Keratinocyte (primary cell): Measurements from ENCODE around the gene ZNF587B. TPM values are rescaled to one million over a fixed set of nuclear protein-coding genes. Genes with fewer than 3 reads are reported as not detected.

ENCODE experiments used
- DNase-seq: peaks from one replicate; pipeline ENCODE4 v3.0.0-alpha.2; 2011; ENCODE audit warnings: low read depth, missing footprints, low spot score
- FAIRE-seq: peaks from 2 replicates; lab custom pipeline; 2011; peaks lifted over from hg19 to GRCh38; lab: Jason Lieb, UNC
- H2AFZ ChIP-seq: 2 replicates; pipeline ENCODE4 v1.6.0; 2012; ENCODE audit warnings: low read length, control low read depth, inconsistent platforms; ENCODE audit not compliant: control insufficient read depth
- H3K27ac ChIP-seq: 2 replicates; pipeline ENCODE4 v1.5.1; 2011; ENCODE audit warnings: low read length; ENCODE audit not compliant: control insufficient read depth, insufficient read depth
- H3K27me3 ChIP-seq: 3 replicates; pipeline ENCODE4 v1.6.0; 2011; ENCODE audit warnings: low read length; ENCODE audit not compliant: control insufficient read depth, insufficient read depth; ENCODE audit errors: extremely low read depth
- H3K36me3 ChIP-seq, 2 experiments: 2 replicates in 1 of 2; 3 replicates in 1 of 2; pipeline ENCODE4 v1.5.1; 2011; ENCODE audit warnings: low read length in 2 of 2, mild to moderate bottlenecking in 1 of 2; ENCODE audit not compliant: control insufficient read depth in 2 of 2, insufficient read depth in 2 of 2; ENCODE audit errors: extremely low read depth in 1 of 2
- H3K4me1 ChIP-seq: 3 replicates; pipeline ENCODE4 v1.5.1; 2011; ENCODE audit warnings: low read length; ENCODE audit not compliant: control insufficient read depth, insufficient read depth; ENCODE audit errors: extremely low read depth
- H3K4me2 ChIP-seq: 3 replicates; pipeline ENCODE4 v1.6.0; 2011; ENCODE audit warnings: low read depth, low read length; ENCODE audit not compliant: control insufficient read depth, insufficient read depth; ENCODE audit errors: extremely low read depth
- H3K4me3 ChIP-seq, 3 experiments: fragments of 200-600 bp in 1 of 3; sonication (generic) in 1 of 3; 2 replicates in 2 of 3; 3 replicates in 1 of 3; pipeline ENCODE4 v1.5.1; 2011 to 2016; ENCODE audit warnings: low read length in 3 of 3, mild to moderate bottlenecking in 3 of 3, control low read depth in 2 of 3, inconsistent platforms in 1 of 3, low read depth in 1 of 3, mixed read lengths in 1 of 3, mixed run types in 1 of 3, moderate library complexity in 1 of 3; ENCODE audit not compliant: control insufficient read depth in 2 of 3, insufficient read depth in 2 of 3; ENCODE audit errors: extremely low read depth in 1 of 3
- H3K79me2 ChIP-seq: 2 replicates; pipeline ENCODE4 v1.6.0; 2012; ENCODE audit warnings: low read length; ENCODE audit not compliant: control insufficient read depth, insufficient read depth
- H3K9ac ChIP-seq: 3 replicates; pipeline ENCODE4 v1.6.0; 2011; ENCODE audit warnings: low read length; ENCODE audit not compliant: control insufficient read depth, insufficient read depth; ENCODE audit errors: extremely low read depth
- H3K9me1 ChIP-seq: 3 replicates; pipeline ENCODE4 v1.6.0; 2011; ENCODE audit warnings: low read length; ENCODE audit not compliant: control insufficient read depth, insufficient read depth; ENCODE audit errors: extremely low read depth
- H3K9me3 ChIP-seq: 2 replicates; pipeline ENCODE4 v1.5.1; 2012; ENCODE audit warnings: low read depth, low read length; ENCODE audit not compliant: control insufficient read depth
- H4K20me1 ChIP-seq: 3 replicates; pipeline ENCODE4 v1.6.0; 2011; ENCODE audit warnings: low read length; ENCODE audit not compliant: control insufficient read depth, insufficient read depth; ENCODE audit errors: extremely low read depth
- CTCF ChIP-seq, 3 experiments: IDR thresholded peaks in 1 of 3; conservative IDR thresholded peaks in 1 of 3; optimal IDR thresholded peaks in 1 of 3; 2 replicates in 2 of 3; 3 replicates in 1 of 3; pipeline versions ENCODE3 to v1.5.1; 2011; ENCODE audit warnings: low read length in 3 of 3, mild to moderate bottlenecking in 3 of 3, moderate library complexity in 2 of 3, control low read depth in 1 of 3, inconsistent platforms in 1 of 3; ENCODE audit not compliant: insufficient read depth in 2 of 3; ENCODE audit errors: extremely low read depth in 1 of 3
- EZH2 ChIP-seq: IDR thresholded peaks from one replicate; pipeline ENCODE4 v1.6.1; 2012; ENCODE audit warnings: inconsistent platforms, mild to moderate bottlenecking, low read length, moderate library complexity
- dilution Hi-C: fragments of 300-500 bp; cut with MboI; formaldehyde crosslinking; loops from one replicate; pipeline ENCODE4 v1.7.0; 2020; ENCODE audit warnings: low sequenced_read_pairs; ENCODE audit not compliant: extremely low pct_ligation_motif_present
- polyA plus RNA-seq, 5 experiments: library from polyadenylated mRNA; depleted of rRNA in 3 of 5; stranded (reverse) in 3 of 5; stranded (forward) in 1 of 5; unstranded in 1 of 5; fragments of >200 nt; gene quantifications; 1 replicate in 1 of 5; 2 replicates in 3 of 5; 3 replicates in 1 of 5; pipeline versions ENCODE4 v1.2.1 to v1.2.3, GENCODE V29; 2011 to 2012; ENCODE audit warnings: missing spikeins in 2 of 5, low read depth in 1 of 5, low replicate concordance in 1 of 5

The ZNF587B gene
- polyA plus RNA-seq, 1 donor (not counting 4 experiments of a cell fraction or from before 2014, with no cell fraction given): 12.8 TPM

- Histone ChIP-seq H4K20me1 (no peaks in the 10 kb centered on the region), H3K79me2 (peaks cover 37% of the 10 kb centered on the region), H3K27me3 (no peaks in the 10 kb centered on the region), H3K4me1 (peaks cover 8% of the 10 kb centered on the region), H3K9me1 (no peaks in the 10 kb centered on the region), H3K4me2 (peak overlapping the region; percentile 1), H3K36me3 (peaks cover 7 to 8% of the 10 kb centered on the region in 2 experiments), H3K27ac (no peak overlapping the region), H3K9me3 (no peaks in the 10 kb centered on the region), H3K9ac (no peak overlapping the region), H2AFZ (peak overlapping the region; percentile 52), H3K4me3 (peak overlapping the region in 2 of 3 experiments; percentile 79 to 94)
- FAIRE-seq (no peak), DNase-seq (no peak)
- dilution Hi-C loops: no loop called here
- TF ChIP-seq EZH2: no peak
- no peak for TF ChIP-seq CTCF (optimal IDR thresholded peaks at IDR 0.05 in 1 of 3, IDR thresholded peaks at IDR 0.05 in 1 of 3, conservative IDR thresholded peaks at IDR 0.05 in 1 of 3; ENCODE audit: extremely low read depth in 1 of 3, insufficient read depth in 2 of 3, low read length in 3 of 3)
These were observed 14.6 kb upstream of the ZNF587B start for GRCh38 chr19:57815247-57816075.

DNA sequence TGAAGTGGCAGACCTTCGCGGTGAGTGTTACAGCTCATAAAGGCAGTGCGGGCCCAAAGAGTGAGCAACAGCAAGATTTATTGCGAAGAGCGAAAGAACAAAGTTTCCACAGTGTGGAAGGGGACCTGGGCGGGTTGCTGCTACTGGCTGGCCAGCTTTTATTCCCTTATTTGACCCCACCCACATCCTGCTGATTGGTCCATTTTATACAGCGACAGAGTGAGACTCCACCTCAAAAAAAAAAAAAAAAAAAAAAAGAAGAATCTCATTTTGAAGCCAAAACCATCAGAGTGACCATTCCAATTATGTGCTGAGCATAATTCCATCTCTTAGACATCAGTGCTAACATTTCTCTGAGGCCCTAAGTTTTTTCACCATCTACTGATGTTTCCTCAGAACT is 13.4 kb upstream of the ZNF587B start:
- Histone ChIP-seq H3K36me3 (peaks cover 6 to 8% of the 10 kb centered on the region in 2 experiments), H3K9ac (no peak overlapping the region), H2AFZ (no peak overlapping the region), H3K27ac (no peak overlapping the region), H3K79me2 (peaks cover 45% of the 10 kb centered on the region), H3K4me1 (peaks cover 13% of the 10 kb centered on the region), H3K9me1 (no peaks in the 10 kb centered on the region), H3K4me2 (no peak overlapping the region), H3K9me3 (no peaks in the 10 kb centered on the region), H3K4me3 (no peak overlapping the region), H4K20me1 (no peaks in the 10 kb centered on the region), H3K27me3 (no peaks in the 10 kb centered on the region)
- TF ChIP-seq CTCF (optimal IDR thresholded peaks at IDR 0.05 in 1 of 3, IDR thresholded peaks at IDR 0.05 in 1 of 3, conservative IDR thresholded peaks at IDR 0.05 in 1 of 3; ENCODE audit: extremely low read depth in 1 of 3, insufficient read depth in 2 of 3, low read length in 3 of 3): no peak
- no peak for TF ChIP-seq EZH2
- FAIRE-seq: no peak
- no peak for DNase-seq
- dilution Hi-C loops: no loop called here
